GM23248 (cell line): ENCODE data around the gene TBX6.

Experiments used
- EZH2 ChIP-seq: fragments of 200-600 bp; sonication (generic); IDR thresholded peaks from 2 replicates; pipeline ENCODE4 v1.6.1; 2018; ENCODE audit warnings: antibody characterized with exemption, mild to moderate bottlenecking; ENCODE audit not compliant: insufficient read depth, poor library complexity, severe bottlenecking
- EZH2phosphoT487 ChIP-seq: fragments of 200-600 bp; sonication (generic); IDR thresholded peaks from 2 replicates; pipeline ENCODE4 v1.6.1; 2018; ENCODE audit warnings: antibody characterized with exemption, moderate library complexity, mild to moderate bottlenecking, low read depth; ENCODE audit not compliant: insufficient read depth

- TF ChIP-seq EZH2, result no peak
- no peak for TF ChIP-seq EZH2phosphoT487
Measured at GRCh38 chr16:30049871-30050270, 41.9 kb downstream of the TBX6 start.
